Activated T-helper 1 cell treated with Interleukin-2 at 50 U/mL for 16 hours (primary cell): ENCODE measurements around the gene PHF21B.
"Not testable (repeated sequence)": the region's sequence is repeated elsewhere in the genome, so short reads cannot be mapped to it uniquely, and the experiment has no call there.

ENCODE experiments used
- DNase-seq: peaks from one replicate; pipeline ENCODE4 v3.0.0-alpha.2; 2020; ENCODE audit warnings: low read depth

Gene PHF21B

GRCh38 chr22:44933666-44934453 lies 75.9 kb downstream of the PHF21B start:
- no peak for DNase-seq

GRCh38 chr22:44932493-44932892 lies 77.3 kb downstream of the PHF21B start:
- no peak for DNase-seq

GRCh38 chr22:44931766-44932165 lies 78.0 kb downstream of the PHF21B start:
- no peak for DNase-seq

GRCh38 chr22:44931077-44931540 lies 78.7 kb downstream of the PHF21B start:
- DNase-seq, result no peak

GRCh38 chr22:44930711-44931035 lies 79.1 kb downstream of the PHF21B start:
- DNase-seq, result no peak

GRCh38 chr22:44930016-44930710 lies 79.6 kb downstream of the PHF21B start:
- DNase-seq, result no peak

- DNase-seq, result no peak
These were observed 80.3 kb downstream of the PHF21B start for GRCh38 chr22:44929359-44930015.

GRCh38 chr22:44928711-44929358 lies 81.0 kb downstream of the PHF21B start:
- DNase-seq, result no peak

- DNase-seq, result no peak
These were observed 81.7 kb downstream of the PHF21B start for GRCh38 chr22:44928136-44928463.

GRCh38 chr22:44927463-44928135 lies 82.2 kb downstream of the PHF21B start:
- DNase-seq, result no peak

- DNase-seq, result no peak
These were observed 83.1 kb downstream of the PHF21B start for GRCh38 chr22:44926491-44927415.

GRCh38 chr22:44926124-44926475 lies 83.7 kb downstream of the PHF21B start:
- no peak for DNase-seq

GRCh38 chr22:44925465-44926123 lies 84.2 kb downstream of the PHF21B start:
- no peak for DNase-seq

GRCh38 chr22:44924710-44925109 lies 85.1 kb downstream of the PHF21B start:
- no peak for DNase-seq

- no peak for DNase-seq
These were observed 85.7 kb downstream of the PHF21B start for GRCh38 chr22:44924098-44924497.

- DNase-seq, result not testable (repeated sequence)
These were observed 88.0 kb downstream of the PHF21B start for GRCh38 chr22:44921766-44922165.

GRCh38 chr22:44920183-44920582 lies 89.6 kb downstream of the PHF21B start:
- DNase-seq, result no peak

GRCh38 chr22:44919691-44920090 lies 90.1 kb downstream of the PHF21B start:
- DNase-seq, result no peak

- DNase-seq, result no peak
These were observed 90.8 kb downstream of the PHF21B start for GRCh38 chr22:44918925-44919392.

- DNase-seq, result no peak
These were observed 91.5 kb downstream of the PHF21B start for GRCh38 chr22:44918166-44918924.
